H9 (cell line): ENCODE measurements around the gene NR3C2. TPM values are rescaled to one million over a fixed set of nuclear protein-coding genes. Genes with fewer than 3 reads are reported as not detected.

Source experiments
- DNase-seq: peaks from one replicate; pipeline ENCODE4 v3.0.0-alpha.2; 2017
- H2AFZ ChIP-seq: one replicate; pipeline ENCODE4 v1.6.1; 2013; ENCODE audit warnings: mild to moderate bottlenecking, low read length, control low read depth, moderate library complexity
- H2AK5ac ChIP-seq: 2 replicates; pipeline ENCODE4 v1.6.1; 2013; ENCODE audit warnings: low read length, control low read depth, mixed read lengths; ENCODE audit not compliant: insufficient read length
- H2BK120ac ChIP-seq: one replicate; pipeline ENCODE4 v1.6.1; 2013; ENCODE audit warnings: low read depth, mild to moderate bottlenecking, low read length, control low read depth, inconsistent platforms; ENCODE audit not compliant: poor library complexity, severe bottlenecking
- H2BK12ac ChIP-seq: 2 replicates; pipeline ENCODE4 v1.6.1; 2013; ENCODE audit warnings: low read length, control low read depth, mixed read lengths, low read depth; ENCODE audit not compliant: insufficient read length
- H2BK15ac ChIP-seq: 2 replicates; pipeline ENCODE4 v1.6.1; 2013; ENCODE audit warnings: low read depth, low read length, control low read depth
- H2BK20ac ChIP-seq: one replicate; pipeline ENCODE4 v1.6.1; 2013; ENCODE audit warnings: low read depth, mild to moderate bottlenecking, low read length, control low read depth, inconsistent platforms; ENCODE audit not compliant: poor library complexity, severe bottlenecking
- H2BK5ac ChIP-seq: 2 replicates; pipeline ENCODE4 v1.6.1; 2013; ENCODE audit warnings: low read length, control low read depth, mixed read lengths; ENCODE audit not compliant: insufficient read length
- H3K14ac ChIP-seq: 2 replicates; pipeline ENCODE4 v1.6.1; 2013; ENCODE audit warnings: low read length, control low read depth; ENCODE audit not compliant: insufficient read depth
- H3K18ac ChIP-seq: 2 replicates; pipeline ENCODE4 v1.6.1; 2013; ENCODE audit warnings: low read depth, mild to moderate bottlenecking, mixed read lengths, low read length, control low read depth; ENCODE audit not compliant: insufficient read length
- H3K23ac ChIP-seq: 2 replicates; pipeline ENCODE4 v1.6.1; 2013; ENCODE audit warnings: low read length, control low read depth, mixed read lengths, low read depth; ENCODE audit not compliant: insufficient read length
- H3K23me2 ChIP-seq: 2 replicates; pipeline ENCODE4 v1.6.1; 2013; ENCODE audit warnings: low read depth, mild to moderate bottlenecking, mixed read lengths, low read length, control low read depth; ENCODE audit not compliant: insufficient read length, poor library complexity, severe bottlenecking
- H3K27ac ChIP-seq: 2 replicates; pipeline ENCODE4 v1.5.1; 2013; ENCODE audit warnings: low read length, control low read depth, mixed read lengths, low read depth; ENCODE audit not compliant: insufficient read length
- H3K27me3 ChIP-seq: 2 replicates; pipeline ENCODE4 v1.6.1; 2013; ENCODE audit warnings: low read length, control low read depth, inconsistent platforms; ENCODE audit not compliant: insufficient read depth
- H3K4ac ChIP-seq: 2 replicates; pipeline ENCODE4 v1.6.1; 2013; ENCODE audit warnings: low read depth, mild to moderate bottlenecking, control low read depth, inconsistent platforms, low read length, moderate library complexity
- H3K4me1 ChIP-seq: 2 replicates; pipeline ENCODE4 v1.6.1; 2013; ENCODE audit warnings: low read length, control low read depth, inconsistent platforms; ENCODE audit not compliant: insufficient read depth
- H3K4me2 ChIP-seq: 2 replicates; pipeline ENCODE4 v1.6.1; 2013; ENCODE audit warnings: low read length, control low read depth, mixed read lengths; ENCODE audit not compliant: insufficient read length, insufficient read depth
- H3K56ac ChIP-seq: 2 replicates; pipeline ENCODE4 v1.6.1; 2013; ENCODE audit warnings: low read depth, mild to moderate bottlenecking, mixed read lengths, low read length, control low read depth; ENCODE audit not compliant: insufficient read length
- H3K79me1 ChIP-seq: 2 replicates; pipeline ENCODE4 v1.6.1; 2013; ENCODE audit warnings: low read depth, mild to moderate bottlenecking, moderate library complexity, low read length, control low read depth, inconsistent platforms; ENCODE audit not compliant: insufficient read depth, poor library complexity, severe bottlenecking
- H3K79me2 ChIP-seq: 2 replicates; pipeline ENCODE4 v1.6.1; 2013; ENCODE audit warnings: low read length, control low read depth, inconsistent platforms; ENCODE audit not compliant: insufficient read depth
- H3K9ac ChIP-seq: 2 replicates; pipeline ENCODE4 v1.6.1; 2013; ENCODE audit warnings: low read length, control low read depth, mixed read lengths; ENCODE audit not compliant: insufficient read length; ENCODE audit errors: extremely low read depth
- H3K9me3 ChIP-seq: one replicate; pipeline ENCODE4 v1.6.1; 2013; ENCODE audit warnings: low read depth, low read length, inconsistent platforms; ENCODE audit not compliant: control insufficient read depth
- H3T11ph ChIP-seq: one replicate; pipeline ENCODE4 v1.6.1; 2013; ENCODE audit warnings: mild to moderate bottlenecking, low read length, control low read depth, inconsistent platforms
- H4K20me1 ChIP-seq: one replicate; pipeline ENCODE4 v1.6.1; 2013; ENCODE audit not compliant: control insufficient read depth, insufficient read length, insufficient read depth
- H4K5ac ChIP-seq: 2 replicates; pipeline ENCODE4 v1.6.1; 2013; ENCODE audit warnings: low read depth, mild to moderate bottlenecking, mixed read lengths, low read length, control low read depth; ENCODE audit not compliant: insufficient read length
- H4K8ac ChIP-seq: replicated peaks from 2 replicates; pipeline ENCODE4 v1.6.1; 2013; ENCODE audit warnings: low read length, control low read depth, mixed read lengths, low read depth; ENCODE audit not compliant: insufficient read length
- H4K91ac ChIP-seq: 2 replicates; pipeline ENCODE4 v1.6.1; 2013; ENCODE audit warnings: low read depth, mild to moderate bottlenecking, moderate library complexity, mixed read lengths, low read length, control low read depth; ENCODE audit not compliant: insufficient read length
- H3K27ac Mint-ChIP-seq, 3 experiments: 2 replicates in 2 of 3; 3 replicates in 1 of 3; pipeline ENCODE4 v1.8.0; 2020 to 2021; ENCODE audit warnings: mixed read lengths in 3 of 3, mild to moderate bottlenecking in 1 of 3, moderate library complexity in 1 of 3
- H3K27me3 Mint-ChIP-seq: 2 replicates; pipeline ENCODE4 v1.8.0; 2021; ENCODE audit warnings: low read depth, mild to moderate bottlenecking, moderate library complexity, mixed read lengths
- H3K36me3 Mint-ChIP-seq, 3 experiments: 2 replicates in 2 of 3; 3 replicates in 1 of 3; pipeline ENCODE4 v1.8.0; 2020 to 2021; ENCODE audit warnings: low read depth in 3 of 3, mixed read lengths in 3 of 3; ENCODE audit not compliant: insufficient read depth in 1 of 3
- H3K4me1 Mint-ChIP-seq, 2 experiments: 2 replicates each; pipeline ENCODE4 v1.8.0; 2020; ENCODE audit warnings: mixed read lengths in 2 of 2
- H3K4me3 Mint-ChIP-seq, 2 experiments: 2 replicates in 1 of 2; 3 replicates in 1 of 2; pipeline ENCODE4 v1.8.0; 2020 to 2021; ENCODE audit warnings: mild to moderate bottlenecking in 2 of 2, mixed read lengths in 2 of 2, moderate library complexity in 1 of 2
- H3K9me3 Mint-ChIP-seq, 2 experiments: 2 replicates in 1 of 2; 3 replicates in 1 of 2; pipeline ENCODE4 v1.8.0; 2020; ENCODE audit warnings: mild to moderate bottlenecking in 2 of 2, mixed read lengths in 2 of 2, moderate library complexity in 1 of 2
- WGBS: extraction: QIAGEN DNeasy Blood & Tissue Kit; methylation state at CpG from one replicate; pipeline ENCODE4 v1.1.7; 2013; ENCODE audit warnings: missing lambda C conversion rate, low lambda C conversion rate, mixed read lengths; ENCODE audit not compliant: insufficient read length; ENCODE audit errors: extremely low coverage; 5-methylcytosine and 5-hydroxymethylcytosine counted together
- total RNA-seq: library from RNA; stranded (reverse); gene quantifications from 2 replicates; pipeline ENCODE4 v1.2.1, GENCODE V29; 2021
- TF ChIP-seq, protein P1 (sequence below): fragments of 200-600 bp; sonication (generic); conservative IDR thresholded peaks from 3 replicates; pipeline ENCODE4 v1.8.0; 2021; ENCODE audit warnings: antibody characterized with exemption, mild to moderate bottlenecking

Gene NR3C2
- total RNA-seq, 1 experiment from 2014 or later: 1.4 TPM

DNA sequence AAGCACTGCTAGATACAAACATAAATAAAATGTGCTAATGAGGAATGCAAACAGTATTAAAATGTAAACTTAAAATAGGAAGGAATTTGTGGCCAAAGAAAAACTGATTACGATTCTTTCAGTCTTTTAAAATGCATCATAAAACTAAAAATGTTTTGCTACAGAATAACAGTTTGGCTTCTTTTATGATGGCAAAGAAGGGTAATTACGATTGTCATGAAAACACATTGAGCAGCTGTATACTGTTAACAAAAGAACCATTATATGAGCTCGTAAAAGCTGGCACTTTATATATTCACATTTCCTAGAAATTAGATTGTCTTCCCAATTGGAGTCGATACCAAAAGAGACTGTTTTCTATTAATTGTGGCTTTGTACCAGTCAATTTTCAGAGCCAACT, 290.4 kb downstream of the NR3C2 start:
- H3K4me1 ChIP-seq: no peaks in the 10 kb centered on the region; the same call in 1 of the 2 replicates
- no peak overlapping the region for H2BK12ac ChIP-seq
- H3K27me3 ChIP-seq: no peaks in the 10 kb centered on the region; the same call in 1 of the 2 replicates
- no peaks in the 10 kb centered on the region for H3K9me3 ChIP-seq
- H2AFZ ChIP-seq: no peak overlapping the region
- no peak overlapping the region for H2BK5ac ChIP-seq
- no peak overlapping the region for H3K18ac ChIP-seq
- H3T11ph ChIP-seq: no peak overlapping the region
- Mint-ChIP-seq H3K27me3 (no peaks in the 10 kb centered on the region), H3K4me3 (no peak overlapping the region), H3K27ac (no peak overlapping the region), H3K9me3 (no peaks in the 10 kb centered on the region), H3K36me3 (no peaks in the 10 kb centered on the region), H3K4me1 (0 out of 4 replicates have a peak, but pooled peaks cover 2 to 3% of the 10 kb centered on the region in 2 experiments)
- H3K23ac ChIP-seq: no peak overlapping the region
- H3K79me2 ChIP-seq: no peaks in the 10 kb centered on the region
- no peak overlapping the region for H3K4ac ChIP-seq
- no peak overlapping the region for H3K9ac ChIP-seq
- no peak overlapping the region for H2BK120ac ChIP-seq
- H3K56ac ChIP-seq: no peak overlapping the region
- no peak overlapping the region for H3K14ac ChIP-seq
- H2BK20ac ChIP-seq: no peak overlapping the region
- no peak overlapping the region for H2AK5ac ChIP-seq
- H4K20me1 ChIP-seq: no peaks in the 10 kb centered on the region
- TF ChIP-seq, protein P1, sequence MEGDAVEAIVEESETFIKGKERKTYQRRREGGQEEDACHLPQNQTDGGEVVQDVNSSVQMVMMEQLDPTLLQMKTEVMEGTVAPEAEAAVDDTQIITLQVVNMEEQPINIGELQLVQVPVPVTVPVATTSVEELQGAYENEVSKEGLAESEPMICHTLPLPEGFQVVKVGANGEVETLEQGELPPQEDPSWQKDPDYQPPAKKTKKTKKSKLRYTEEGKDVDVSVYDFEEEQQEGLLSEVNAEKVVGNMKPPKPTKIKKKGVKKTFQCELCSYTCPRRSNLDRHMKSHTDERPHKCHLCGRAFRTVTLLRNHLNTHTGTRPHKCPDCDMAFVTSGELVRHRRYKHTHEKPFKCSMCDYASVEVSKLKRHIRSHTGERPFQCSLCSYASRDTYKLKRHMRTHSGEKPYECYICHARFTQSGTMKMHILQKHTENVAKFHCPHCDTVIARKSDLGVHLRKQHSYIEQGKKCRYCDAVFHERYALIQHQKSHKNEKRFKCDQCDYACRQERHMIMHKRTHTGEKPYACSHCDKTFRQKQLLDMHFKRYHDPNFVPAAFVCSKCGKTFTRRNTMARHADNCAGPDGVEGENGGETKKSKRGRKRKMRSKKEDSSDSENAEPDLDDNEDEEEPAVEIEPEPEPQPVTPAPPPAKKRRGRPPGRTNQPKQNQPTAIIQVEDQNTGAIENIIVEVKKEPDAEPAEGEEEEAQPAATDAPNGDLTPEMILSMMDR: no peak
- DNase-seq: no peak
- no peaks in the 10 kb centered on the region for H3K79me1 ChIP-seq
- no peak overlapping the region for H2BK15ac ChIP-seq
- no CpG with 5 or more reads among the region's 4 CpGs for WGBS
- no peak overlapping the region for H4K8ac ChIP-seq
- H3K27ac ChIP-seq: no peak overlapping the region
- no peaks in the 10 kb centered on the region for H3K23me2 ChIP-seq
- no peak overlapping the region for H4K5ac ChIP-seq
- no peak overlapping the region for H3K4me2 ChIP-seq
- no peak overlapping the region for H4K91ac ChIP-seq
